Limb (tissue), 2 donors: ENCODE data around the gene FOXE3.

Experiments
- DNase-seq, 2 donors: peaks; one replicate each; pipeline ENCODE4 v3.0.0-alpha.2; 2016; ENCODE audit errors: extremely low spot score in 2 of 2

The FOXE3 gene

DNA sequence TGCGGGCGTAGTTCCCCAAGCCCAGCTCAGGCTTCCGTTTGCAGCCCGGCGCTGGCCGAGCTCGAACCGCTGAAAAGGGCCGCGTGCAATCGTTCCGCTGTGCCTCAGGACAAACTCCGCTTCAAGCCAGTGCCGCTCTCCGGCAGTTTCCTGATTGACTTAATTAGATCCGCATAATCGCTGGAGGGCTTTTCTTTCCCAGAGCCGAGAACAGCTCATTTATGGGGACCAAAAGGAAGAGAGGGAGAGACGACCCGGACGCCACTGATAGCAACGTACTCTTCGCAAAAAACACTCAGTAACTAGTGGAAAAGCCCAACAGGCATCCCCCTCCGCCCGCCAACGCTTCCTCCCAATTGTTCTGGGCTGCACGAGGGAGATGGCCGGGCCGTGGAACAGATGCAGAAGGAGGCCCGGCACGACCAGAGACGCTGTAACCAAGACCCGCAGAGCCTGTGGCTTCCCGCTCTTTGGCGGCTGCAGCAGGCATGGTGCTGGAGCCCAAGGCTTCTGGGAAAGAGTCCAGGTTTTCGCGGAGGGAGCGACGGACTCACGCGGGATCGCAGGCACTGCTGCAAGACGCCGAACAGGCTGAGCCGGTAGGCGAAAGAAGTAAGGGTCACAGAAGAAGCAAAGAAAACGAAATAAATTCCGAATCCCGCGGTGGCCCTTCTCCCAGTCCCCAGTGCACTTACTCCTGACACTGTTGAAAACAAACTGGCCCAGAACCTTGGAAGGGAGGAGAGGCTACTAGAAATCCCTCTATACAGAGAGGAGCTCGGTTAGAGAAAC, 18.2 kb downstream of the FOXE3 start:
- DNase-seq = peak; percentile 18 to 75

- no peak for DNase-seq
These were observed 19.6 kb downstream of the FOXE3 start for GRCh38 chr1:47435506-47436303.

GRCh38 chr1:47436304-47436978, 20.4 kb downstream of the FOXE3 start:
- peak; percentile 55 to 87 for DNase-seq

DNA sequence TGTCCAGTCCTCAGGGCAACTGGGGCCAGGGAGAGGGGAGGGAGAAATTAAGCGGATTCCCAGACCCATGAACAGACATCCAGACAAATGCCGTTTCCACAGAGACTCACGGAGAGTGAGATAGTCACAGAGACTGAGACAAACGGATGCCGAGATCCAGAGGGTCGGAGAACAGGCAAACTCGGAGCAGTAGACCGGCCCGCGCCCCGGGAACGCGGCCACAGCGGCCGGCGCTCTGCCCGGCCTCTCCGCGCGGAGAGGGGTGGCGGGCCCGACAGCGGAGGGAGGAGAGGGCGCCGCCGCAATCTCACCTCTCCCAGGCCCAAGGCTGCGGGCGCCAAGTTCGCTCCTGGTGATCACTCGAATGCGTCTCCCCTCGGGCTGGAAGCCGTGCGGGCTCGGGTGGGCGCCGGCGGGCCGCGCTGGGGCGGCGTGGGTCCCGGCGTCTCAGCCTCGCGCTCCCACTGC, 20.9 kb downstream of the FOXE3 start:
- DNase-seq = no peak

- DNase-seq = peak; percentile 61 to 94
These were observed 21.5 kb downstream of the FOXE3 start, which contains the start of gene FOXD2 for GRCh38 chr1:47437447-47438164. Gene FOXD2 (plus strand): TSS chr1:47438044. CDS start chr1:47438136, 92 bp downstream.

- peak in 1 of 2 donors; percentile 54 for DNase-seq
These were observed 22.3 kb downstream of the FOXE3 start for GRCh38 chr1:47438165-47439016.

- peak in 1 of 2 donors; percentile 57 for DNase-seq
These were observed 23.1 kb downstream of the FOXE3 start for GRCh38 chr1:47439017-47439818.

DNA sequence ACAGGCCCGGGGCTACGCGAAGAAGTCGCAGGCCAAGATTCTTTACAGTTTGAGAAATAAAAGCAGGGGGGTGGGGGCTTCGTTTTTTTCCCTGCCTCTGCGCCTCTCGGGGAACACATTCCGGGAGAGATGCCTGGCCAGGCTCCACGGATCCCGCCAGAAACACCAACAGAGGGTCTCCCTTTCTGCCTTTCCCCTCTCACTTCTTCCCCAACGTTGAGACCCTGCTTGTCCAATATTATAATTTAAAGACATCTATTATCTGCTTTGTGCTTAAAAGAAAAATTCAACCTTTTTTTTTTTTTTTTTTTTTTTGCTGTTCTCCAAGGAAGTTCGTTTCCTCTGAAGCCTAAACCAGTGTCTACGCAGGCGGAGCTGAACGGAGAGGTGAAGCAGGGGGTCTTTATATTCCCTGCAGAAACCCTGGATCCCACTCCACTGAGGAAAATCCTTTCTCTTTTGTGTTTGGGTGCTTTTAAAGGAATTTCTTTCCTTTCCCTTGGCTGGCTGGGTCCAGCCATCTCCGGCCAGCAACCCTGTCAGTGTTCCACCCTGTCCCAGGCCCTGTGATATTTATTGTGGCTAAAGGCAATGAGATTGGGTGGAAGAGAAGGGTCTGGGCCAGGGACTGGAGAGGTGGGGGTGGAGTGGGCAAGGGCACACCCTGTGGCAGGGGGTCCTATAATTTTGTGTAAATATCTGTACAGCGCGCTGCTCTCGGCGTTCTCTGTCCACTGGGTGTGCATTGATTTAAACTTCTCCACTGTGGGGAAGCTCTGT, 23.9 kb downstream of the FOXE3 start:
- no peak for DNase-seq

DNA sequence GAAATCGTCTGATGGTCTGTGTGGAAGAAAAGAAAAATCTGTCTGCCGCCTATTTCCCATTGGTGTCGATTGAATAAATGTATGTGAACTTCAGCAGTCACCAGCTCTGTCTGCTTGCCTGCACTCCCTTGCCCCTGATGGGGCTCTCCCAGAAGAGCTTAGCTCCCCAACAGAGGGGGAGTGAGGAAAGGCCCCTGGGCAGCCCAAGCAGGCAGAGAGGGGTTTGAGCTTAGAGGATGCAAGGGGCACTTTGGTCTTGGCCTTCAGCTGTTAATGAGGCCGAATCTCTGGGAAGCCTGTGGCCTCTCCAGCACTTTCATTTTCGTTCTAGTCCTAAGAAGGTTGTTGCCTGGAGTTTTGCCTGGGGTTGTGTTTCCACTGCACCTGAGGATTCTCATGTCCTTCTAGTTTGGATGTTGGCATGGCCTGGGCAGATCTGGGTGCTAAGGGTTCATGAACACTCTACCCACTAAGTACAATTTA, 24.6 kb downstream of the FOXE3 start:
- no peak for DNase-seq

DNA sequence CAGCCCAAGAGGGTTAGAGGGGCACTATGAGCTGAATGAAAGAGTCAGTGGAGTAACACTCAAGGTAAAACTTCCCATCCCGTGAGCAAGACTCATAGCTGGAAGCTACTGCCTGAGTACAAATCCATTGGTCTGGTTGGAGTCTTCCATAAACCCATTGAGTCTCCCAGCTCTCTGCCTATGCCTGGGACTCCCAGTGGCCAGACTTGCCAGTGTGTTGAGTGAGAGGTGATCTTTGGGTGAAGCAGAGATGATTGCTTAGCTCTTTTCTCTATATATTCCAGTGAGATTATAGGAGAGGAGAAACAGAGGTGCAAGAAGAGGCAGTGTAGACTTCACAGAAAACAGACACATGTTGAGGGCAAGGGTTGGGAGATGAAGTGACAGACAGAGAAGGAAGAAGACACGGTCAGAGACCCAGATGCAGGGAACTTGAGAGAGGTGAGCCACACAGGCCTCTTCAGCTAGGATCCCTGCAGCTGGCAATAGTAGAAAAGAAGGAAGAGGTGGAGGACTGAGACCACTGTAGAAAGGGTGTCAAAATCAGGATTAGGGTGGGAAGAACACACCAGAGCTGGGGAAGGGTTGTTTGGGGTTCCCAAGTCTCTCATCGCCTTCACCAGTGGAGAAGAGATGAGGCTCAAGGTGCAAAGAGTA, 25.5 kb downstream of the FOXE3 start:
- DNase-seq = no peak

GRCh38 chr1:47442202-47442601, 26.1 kb downstream of the FOXE3 start:
- DNase-seq = no peak

- DNase-seq = no peak
These were observed 26.9 kb downstream of the FOXE3 start for GRCh38 chr1:47442842-47443529.

- DNase-seq = peak in 1 of 2 donors; percentile 56
These were observed 27.6 kb downstream of the FOXE3 start for GRCh38 chr1:47443530-47444296.

- peak in 1 of 2 donors; percentile 47 for DNase-seq
These were observed 28.1 kb downstream of the FOXE3 start for GRCh38 chr1:47444297-47444561.

DNA sequence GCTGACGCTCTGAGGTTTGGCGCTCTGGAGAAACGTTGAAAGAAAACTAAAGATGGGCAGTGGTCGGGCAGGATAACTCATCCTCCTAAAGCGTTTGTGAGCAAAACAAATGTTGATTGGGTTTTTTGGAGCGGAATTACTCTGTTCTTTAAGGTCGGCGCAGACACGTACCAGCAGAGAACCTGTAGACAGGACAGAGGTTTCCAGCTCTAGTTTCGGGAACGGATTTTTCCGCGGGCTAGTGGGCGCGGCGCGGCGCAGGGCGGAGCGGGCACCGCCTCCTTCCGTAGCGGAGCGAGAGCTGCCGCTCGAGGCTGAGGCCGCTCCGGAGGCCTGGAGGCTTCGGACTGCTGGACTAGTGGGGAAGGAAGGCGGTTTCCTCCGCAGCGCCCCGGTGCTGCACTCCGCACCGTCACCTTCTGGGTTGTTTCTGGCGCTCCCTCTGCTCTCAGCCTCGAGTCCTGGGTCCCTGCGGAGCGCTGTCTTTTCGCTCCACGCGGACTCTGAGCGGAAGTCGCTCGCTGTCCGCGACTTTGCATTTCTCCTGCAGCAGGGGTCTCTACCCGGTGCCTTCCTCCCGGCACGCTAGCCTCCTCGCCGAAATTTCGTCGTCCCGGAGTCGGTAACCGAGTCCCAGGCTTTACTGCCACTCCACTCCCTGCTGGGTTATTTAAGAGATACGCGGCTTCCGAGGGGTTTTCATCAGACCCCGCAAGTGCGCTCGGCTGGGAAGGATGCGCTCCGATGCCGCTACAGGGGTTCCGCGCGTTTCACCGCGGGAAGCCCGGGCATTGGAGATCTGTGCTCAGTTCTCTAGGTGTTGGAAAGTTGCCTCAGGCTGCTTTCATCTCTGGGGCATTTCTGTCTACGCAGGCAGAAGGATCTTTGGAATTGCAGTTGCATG, 28.7 kb downstream of the FOXE3 start:
- DNase-seq = peak; percentile 46 to 70
